Activated CD4-positive, alpha-beta T cell treated with anti-CD3 and anti-CD28 coated beads for 48 hours (primary cell): Measurements from ENCODE around the gene CASTOR1.

Experiments used
- DNase-seq: peaks from one replicate; pipeline ENCODE4 v3.0.0-alpha.2; 2020

CASTOR1 gene

DNA sequence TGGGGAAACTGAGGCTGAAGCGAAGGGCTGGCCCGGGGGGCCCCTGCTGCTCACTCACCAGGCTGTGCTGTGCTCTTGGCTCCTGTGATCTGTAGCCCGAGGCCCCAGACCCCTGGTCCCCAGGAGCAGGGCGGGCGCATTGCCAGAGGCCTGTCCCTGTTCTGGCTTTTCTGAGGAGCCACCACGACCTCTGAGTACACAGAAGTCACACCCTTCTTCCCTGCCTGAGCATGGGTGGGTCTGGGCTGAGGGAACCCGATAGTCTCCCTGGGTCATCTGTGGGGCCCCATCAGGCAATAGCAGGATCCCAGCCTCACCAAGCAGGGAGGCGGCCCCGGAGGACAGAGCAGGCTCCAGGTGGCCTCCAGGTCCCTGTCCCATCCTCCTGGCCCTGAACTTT is 5.1 kb downstream of the CASTOR1 start:
- DNase-seq = no peak

GRCh38 chr22:30283342-30283741 is 6.0 kb downstream of the CASTOR1 start:
- no peak for DNase-seq

- no peak for DNase-seq
Observed at GRCh38 chr22:30282616-30283046, 6.7 kb downstream of the CASTOR1 start.

GRCh38 chr22:30280505-30280904 is 8.8 kb downstream of the CASTOR1 start:
- DNase-seq = no peak

GRCh38 chr22:30279932-30280331 is 9.4 kb downstream of the CASTOR1 start:
- DNase-seq = no peak

DNA sequence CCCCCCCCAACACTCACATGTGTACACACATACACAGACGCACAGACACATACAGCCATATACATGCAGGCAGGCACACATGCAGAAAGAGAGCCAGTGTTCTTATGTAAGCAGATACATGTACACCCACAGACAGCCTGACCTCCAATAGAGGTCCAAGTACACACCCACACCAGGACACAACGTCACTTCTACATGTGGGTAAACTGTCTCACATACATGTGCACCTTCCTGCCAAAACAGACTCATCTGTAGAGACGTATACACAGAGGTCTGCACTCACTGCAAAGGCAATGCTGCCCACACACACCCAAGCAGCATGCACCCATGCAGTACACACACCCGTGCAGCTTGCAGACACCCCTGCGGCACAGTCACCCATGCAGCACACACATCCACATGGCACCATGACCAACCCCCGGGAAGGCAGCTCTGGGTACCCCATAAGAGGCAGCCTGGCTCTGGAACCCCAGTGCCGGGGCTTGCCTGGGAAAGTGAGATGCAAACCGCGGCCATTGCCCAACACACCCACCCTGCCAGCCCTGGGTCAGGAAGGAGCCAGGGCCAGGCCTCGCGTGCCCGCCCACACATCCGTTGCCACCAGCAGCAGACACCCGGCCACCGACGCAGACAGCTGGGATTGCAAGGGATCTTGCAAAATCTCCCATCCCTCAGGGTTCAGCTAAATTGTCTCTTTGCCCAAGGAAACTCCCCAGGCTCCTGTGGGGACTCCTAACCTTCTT is 10.1 kb downstream of the CASTOR1 start:
- no peak for DNase-seq

DNA sequence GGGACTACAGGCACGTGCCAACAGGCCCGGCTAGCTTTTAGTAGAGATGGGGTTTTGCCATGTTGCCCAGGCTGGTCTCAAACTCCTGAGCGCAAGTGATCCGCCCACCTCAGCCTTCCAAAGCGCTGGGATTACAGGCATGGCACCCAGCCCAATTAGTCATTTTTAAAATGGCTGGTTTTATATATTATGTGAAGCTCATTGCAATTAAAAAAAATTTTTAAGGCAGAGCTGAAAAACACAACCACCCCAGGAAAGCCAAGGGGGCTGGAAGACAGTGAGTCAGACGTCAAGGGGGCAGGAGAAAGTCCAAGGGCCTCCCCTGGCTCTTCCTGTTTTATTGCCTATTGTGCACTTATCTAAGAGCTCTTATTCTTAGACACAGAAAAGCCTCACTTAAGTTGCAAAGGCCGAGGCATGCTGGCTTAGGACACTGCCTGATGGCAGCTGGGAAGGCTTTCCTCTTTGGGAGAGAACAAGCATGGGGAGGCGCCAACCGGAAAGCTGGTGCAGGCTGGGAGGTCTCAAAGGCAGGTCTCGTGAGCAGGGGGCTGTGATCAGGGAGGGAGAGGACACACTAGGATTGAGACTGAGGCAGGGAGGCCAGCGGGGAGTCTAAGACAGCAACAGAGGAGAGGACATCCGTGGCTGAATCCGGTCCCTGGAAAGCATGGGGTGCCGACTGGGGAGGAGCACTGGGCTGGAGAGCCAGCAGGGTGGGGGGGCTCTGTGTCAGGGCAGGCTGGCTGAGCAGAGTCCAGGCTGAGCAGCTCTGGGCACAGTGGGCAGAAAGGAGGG is 11.6 kb downstream of the CASTOR1 start:
- DNase-seq = no peak

- no peak for DNase-seq
Observed at GRCh38 chr22:30276039-30276438, 13.3 kb downstream of the CASTOR1 start.

DNA sequence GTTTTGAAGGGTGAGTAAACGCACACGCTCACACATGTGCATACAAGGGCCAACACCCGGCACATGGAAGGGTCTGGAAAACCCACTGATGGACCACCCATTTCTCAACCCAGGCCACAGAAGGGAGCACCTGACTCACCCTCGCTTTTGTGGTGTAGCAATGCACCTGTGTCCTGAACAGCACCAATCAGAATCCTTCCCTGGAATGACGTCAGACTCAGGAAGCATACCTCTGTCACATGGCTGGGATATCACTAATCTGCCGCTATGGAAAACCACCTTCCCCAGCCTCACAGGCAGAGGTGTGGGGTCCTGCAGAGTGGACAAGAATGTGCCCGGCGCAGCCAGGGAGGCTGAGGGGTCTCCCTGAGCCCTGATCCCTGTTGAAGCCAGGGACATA is 13.7 kb downstream of the CASTOR1 start:
- DNase-seq = peak; percentile 22

- no peak for DNase-seq
Observed at GRCh38 chr22:30274437-30274812, 14.9 kb downstream of the CASTOR1 start.

- no peak for DNase-seq
Observed at GRCh38 chr22:30273711-30274436, 15.4 kb downstream of the CASTOR1 start.

DNA sequence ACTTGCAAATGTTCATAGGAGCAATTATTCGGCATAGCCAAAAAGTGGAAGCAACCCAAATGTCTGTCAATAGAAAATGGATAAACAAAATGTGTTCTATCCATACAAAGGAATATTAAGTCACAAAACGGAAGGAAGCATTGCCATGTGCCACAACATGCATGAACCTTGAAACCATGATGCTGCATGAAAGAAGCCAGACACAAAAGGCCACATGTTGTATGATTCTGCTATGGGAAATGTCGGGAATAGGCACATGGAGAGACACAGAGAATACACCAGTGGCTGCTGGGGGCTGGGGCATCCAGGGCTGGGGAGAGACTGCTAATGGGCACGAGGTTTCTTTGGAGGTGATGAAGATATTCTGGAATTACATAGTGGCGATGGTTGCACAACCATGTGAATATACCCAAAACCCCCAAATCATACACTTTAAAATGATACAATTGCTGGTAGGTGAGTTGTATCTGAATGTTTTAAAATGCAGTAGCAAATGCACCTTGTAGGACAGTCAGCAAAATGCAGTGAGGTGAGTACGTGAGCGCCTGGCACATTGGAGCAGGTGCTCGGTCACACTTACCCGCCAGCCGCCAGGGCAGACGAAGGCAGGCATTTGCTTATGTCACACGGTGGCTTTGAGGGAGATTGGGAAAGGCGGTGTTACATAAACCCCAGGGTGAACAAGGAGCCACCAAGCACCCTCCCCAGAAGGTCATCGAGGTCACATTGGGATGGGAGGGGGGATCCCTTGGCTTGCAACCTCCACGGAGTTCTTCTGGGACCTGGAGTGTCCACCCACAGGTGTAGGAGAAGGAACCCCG is 16.3 kb downstream of the CASTOR1 start:
- DNase-seq = no peak

DNA sequence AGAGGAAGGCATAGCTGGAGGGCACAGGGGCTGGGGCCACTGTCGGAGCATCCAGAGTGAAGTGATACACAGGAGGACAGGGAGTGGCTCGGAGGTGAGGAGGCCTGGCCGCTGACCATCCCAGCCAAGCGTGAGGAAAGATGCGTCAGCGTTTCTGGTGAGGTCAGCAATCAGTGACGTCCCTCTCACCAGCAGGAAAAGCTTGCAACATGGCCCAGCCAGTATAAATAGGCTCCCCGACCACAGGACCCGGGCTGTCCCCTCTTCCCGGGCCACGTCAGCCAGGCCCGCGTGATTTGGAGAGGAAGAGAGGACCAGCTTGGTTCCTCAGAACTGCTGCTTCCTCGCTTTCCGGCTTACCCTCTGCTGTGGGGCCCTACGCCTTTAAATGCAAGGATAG is 18.5 kb downstream of the CASTOR1 start:
- no peak for DNase-seq

GRCh38 chr22:30268331-30268730 is 21.0 kb downstream of the CASTOR1 start:
- no peak for DNase-seq

DNA sequence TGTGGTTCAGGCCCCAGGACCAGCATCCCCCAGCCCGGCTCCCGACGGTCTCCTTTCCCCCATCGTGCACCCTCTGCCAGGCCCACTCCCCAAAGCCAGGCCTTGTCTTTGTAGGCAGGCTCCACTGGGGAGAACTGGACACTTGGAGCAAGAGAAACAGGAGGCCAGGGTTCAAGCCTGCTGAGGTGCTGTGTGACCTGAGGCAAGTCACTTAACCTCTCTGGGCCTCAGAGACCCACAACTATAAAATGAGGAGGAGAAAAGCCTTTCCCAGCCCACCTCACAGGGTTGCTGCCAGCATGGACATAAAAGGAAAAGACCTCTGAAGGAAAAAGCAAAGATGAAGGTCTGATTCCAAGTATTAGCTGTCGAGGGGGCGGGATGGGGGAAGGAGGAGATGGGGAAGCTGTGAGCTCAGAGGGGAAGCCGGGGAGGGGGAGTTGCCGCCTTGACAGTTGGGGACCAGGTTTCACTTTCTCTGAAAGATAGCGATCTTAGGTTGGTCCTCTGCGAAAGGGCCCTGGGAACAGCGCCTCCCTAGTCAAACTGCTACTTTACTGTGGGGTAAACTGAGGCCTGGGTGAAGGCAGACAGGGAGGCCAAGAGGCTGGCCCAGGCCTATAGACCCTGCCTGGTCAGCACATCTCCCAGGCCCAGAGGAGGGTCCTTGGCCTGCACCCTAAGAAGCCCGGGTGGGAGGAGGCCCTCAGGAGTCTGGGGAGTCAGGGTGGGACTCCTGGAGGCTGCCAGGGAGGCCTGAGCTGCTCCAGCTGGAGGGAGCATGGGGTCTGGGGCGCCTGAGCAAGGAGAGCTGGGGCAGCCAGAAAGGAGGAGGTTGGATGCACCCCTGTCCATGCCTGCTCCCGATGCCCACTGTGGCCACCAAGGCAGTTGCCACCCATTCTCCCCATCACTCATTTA is 21.7 kb downstream of the CASTOR1 start:
- DNase-seq = peak; percentile 63

- DNase-seq = peak; percentile 83
Observed at GRCh38 chr22:30266445-30267381, 22.6 kb downstream of the CASTOR1 start, which contains the start of gene OSM. Gene OSM (minus strand): TSS chr22:30266851. CDS start chr22:30266799, 52 bp downstream.

GRCh38 chr22:30265823-30266444 is 23.4 kb downstream of the CASTOR1 start:
- DNase-seq = peak; percentile 91

DNA sequence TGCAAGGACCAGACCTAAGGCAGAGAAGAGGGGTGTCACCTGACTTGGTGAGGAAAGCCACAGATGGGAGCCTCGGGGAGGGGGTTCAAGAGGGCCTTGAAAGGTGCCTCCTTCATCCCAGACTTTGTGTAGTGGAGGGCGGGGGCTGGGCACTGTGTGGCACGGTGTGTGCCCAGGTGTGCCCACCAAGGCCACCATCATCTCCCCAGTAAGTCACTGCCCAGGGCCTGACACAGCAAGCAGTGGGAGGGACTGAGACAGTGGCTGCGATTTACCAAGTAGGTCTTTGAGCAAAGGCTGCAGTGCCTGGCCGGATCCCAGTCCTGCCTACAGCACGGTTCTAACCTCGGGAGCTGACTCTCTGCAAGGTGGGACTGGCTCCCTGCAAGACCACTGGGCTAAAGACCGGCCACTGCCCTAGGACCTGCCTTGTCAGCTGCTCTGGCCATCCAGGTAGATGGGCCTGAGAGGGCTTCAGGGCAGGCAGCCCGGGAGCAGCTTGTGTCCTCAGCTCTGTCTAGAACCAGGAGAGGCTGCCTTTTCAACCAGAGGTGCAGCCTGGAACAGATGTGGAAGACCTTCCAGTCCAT is 24.1 kb downstream of the CASTOR1 start:
- DNase-seq = no peak

DNA sequence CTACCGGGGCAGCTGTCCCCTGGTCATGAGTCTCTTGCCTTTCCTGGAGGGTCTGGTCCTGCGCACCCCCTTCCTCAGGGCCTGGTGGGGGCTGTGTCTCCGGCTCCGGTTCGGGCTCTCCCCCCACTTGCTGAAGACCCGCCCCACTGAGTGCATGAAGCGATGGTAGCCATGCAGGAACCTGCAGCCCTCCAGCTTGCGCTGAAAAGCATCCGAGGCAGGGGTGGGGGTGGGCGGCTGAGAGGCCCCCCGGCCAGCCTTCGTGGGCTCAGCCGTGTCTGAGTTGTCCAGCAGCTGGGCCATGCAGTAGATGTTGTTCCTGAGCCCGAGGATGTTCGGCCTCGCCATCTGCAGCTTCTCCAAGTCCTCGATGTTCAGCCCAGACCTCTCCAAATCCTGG is 25.4 kb downstream of the CASTOR1 start:
- no peak for DNase-seq
